Measurements from ENCODE around the gene BBS9.

BBS9 gene

GRCh38 chr7:33346055-33346454 lies 216.7 kb downstream of the BBS9 start:
- no peaks in the 10 kb centered on the region for H3K27me3 Mint-ChIP-seq (ENCODE audit: low read depth)
- no peaks in the 10 kb centered on the region for H3K36me3 Mint-ChIP-seq (ENCODE audit: low read depth)
- no peaks in the 10 kb centered on the region for H3K4me1 Mint-ChIP-seq (ENCODE audit: low read depth)
- no peak overlapping the region for H3K27ac Mint-ChIP-seq
- H3K4me3 Mint-ChIP-seq = no peak overlapping the region
- H3K9me3 Mint-ChIP-seq = no peaks in the 10 kb centered on the region
- DNase-seq (ENCODE audit: low spot score) = no peak

GRCh38 chr7:33350577-33350976 lies 221.2 kb downstream of the BBS9 start:
- no peaks in the 10 kb centered on the region for H3K27me3 Mint-ChIP-seq (ENCODE audit: low read depth)
- H3K27ac Mint-ChIP-seq = no peak overlapping the region
- no peak for DNase-seq (ENCODE audit: low spot score)
- no peaks in the 10 kb centered on the region for H3K36me3 Mint-ChIP-seq (ENCODE audit: low read depth)
- no peaks in the 10 kb centered on the region for H3K9me3 Mint-ChIP-seq
- H3K4me1 Mint-ChIP-seq (ENCODE audit: low read depth) = no peaks in the 10 kb centered on the region
- H3K4me3 Mint-ChIP-seq = no peak overlapping the region

DNA sequence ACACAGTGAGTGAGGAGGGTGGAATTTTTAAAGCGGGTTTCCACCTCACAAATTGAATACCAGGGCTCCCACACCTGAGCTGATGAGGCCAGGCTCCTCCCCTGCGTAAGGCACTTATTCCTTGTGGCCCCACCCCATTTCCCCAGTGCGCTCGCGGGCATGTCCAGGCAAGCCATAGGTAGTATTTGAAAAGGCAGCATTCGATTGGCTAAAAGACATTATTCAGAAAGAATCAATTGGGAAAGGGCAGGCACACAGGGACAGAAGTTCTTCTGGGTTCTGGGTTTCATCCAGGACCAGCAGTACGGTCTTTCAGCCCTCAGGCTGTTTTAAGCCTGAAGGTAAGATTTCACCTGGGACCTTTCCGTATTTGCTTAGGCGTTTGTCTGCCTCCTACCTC lies 222.3 kb downstream of the BBS9 start:
- Mint-ChIP-seq H3K36me3 (ENCODE audit: low read depth) (no peaks in the 10 kb centered on the region), H3K4me3 (no peak overlapping the region), H3K27me3 (ENCODE audit: low read depth) (no peaks in the 10 kb centered on the region), H3K27ac (no peak overlapping the region), H3K9me3 (no peaks in the 10 kb centered on the region), H3K4me1 (ENCODE audit: low read depth) (no peaks in the 10 kb centered on the region)
- no peak for DNase-seq (ENCODE audit: low spot score)

DNA sequence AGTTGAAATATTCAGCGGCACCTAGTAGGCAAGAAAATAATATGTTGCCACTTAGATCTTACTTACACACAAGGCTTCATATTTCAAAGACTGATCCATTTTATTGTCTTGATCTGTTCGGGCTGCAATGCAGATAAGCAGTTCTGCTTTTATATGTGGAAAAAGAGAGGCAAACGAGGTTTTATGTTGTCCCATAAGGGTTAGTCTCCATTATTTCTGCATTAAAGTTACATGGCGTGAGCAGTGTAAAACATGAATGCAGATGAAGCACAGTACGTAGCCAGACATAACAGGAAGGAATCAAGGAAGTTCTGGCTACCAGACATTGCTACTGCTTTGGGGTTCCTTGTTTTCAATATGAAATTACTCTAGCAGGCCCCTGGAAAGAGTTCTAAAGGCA lies 224.8 kb downstream of the BBS9 start:
- Mint-ChIP-seq H3K36me3 (ENCODE audit: low read depth) (no peaks in the 10 kb centered on the region), H3K27ac (no peak overlapping the region), H3K27me3 (ENCODE audit: low read depth) (no peaks in the 10 kb centered on the region), H3K4me1 (ENCODE audit: low read depth) (no peaks in the 10 kb centered on the region), H3K9me3 (no peaks in the 10 kb centered on the region), H3K4me3 (no peak overlapping the region)
- DNase-seq (ENCODE audit: low spot score) = no peak

- Mint-ChIP-seq H3K27ac (no peak overlapping the region), H3K4me1 (ENCODE audit: low read depth) (no peaks in the 10 kb centered on the region), H3K9me3 (no peaks in the 10 kb centered on the region), H3K27me3 (ENCODE audit: low read depth) (no peaks in the 10 kb centered on the region), H3K36me3 (ENCODE audit: low read depth) (no peaks in the 10 kb centered on the region), H3K4me3 (no peak overlapping the region)
- no peak for DNase-seq (ENCODE audit: low spot score)
Measured at GRCh38 chr7:33355386-33355785, 226.0 kb downstream of the BBS9 start.

DNA sequence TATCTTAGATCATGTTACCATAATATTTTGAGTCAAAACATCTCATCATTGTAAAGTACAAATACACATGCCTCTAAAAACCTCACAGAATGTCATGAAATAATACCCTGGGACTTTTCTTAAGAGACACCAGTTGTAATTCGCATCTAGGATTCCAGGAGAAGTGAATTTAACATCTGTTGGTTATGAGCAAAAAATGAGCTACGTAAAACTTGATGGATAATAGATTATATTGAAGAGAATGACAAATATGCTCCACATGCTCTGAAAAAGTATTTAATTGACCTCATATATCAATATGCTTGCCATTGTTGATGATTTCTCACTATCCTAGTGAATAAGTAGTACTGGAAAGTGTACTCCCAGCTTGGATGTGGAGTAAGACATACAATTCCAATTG lies 227.0 kb downstream of the BBS9 start:
- no peaks in the 10 kb centered on the region for H3K36me3 Mint-ChIP-seq (ENCODE audit: low read depth)
- H3K27me3 Mint-ChIP-seq (ENCODE audit: low read depth) = no peaks in the 10 kb centered on the region
- no peak for DNase-seq (ENCODE audit: low spot score)
- no peaks in the 10 kb centered on the region for H3K4me1 Mint-ChIP-seq (ENCODE audit: low read depth)
- no peak overlapping the region for H3K4me3 Mint-ChIP-seq
- no peak overlapping the region for H3K27ac Mint-ChIP-seq
- H3K9me3 Mint-ChIP-seq = no peaks in the 10 kb centered on the region

- no peaks in the 10 kb centered on the region for H3K9me3 Mint-ChIP-seq
- DNase-seq (ENCODE audit: low spot score) = no peak
- no peak overlapping the region for H3K27ac Mint-ChIP-seq
- H3K4me3 Mint-ChIP-seq = no peak overlapping the region
- H3K27me3 Mint-ChIP-seq (ENCODE audit: low read depth) = no peaks in the 10 kb centered on the region
- H3K4me1 Mint-ChIP-seq (ENCODE audit: low read depth) = no peaks in the 10 kb centered on the region
- H3K36me3 Mint-ChIP-seq (ENCODE audit: low read depth) = no peaks in the 10 kb centered on the region
Measured at GRCh38 chr7:33357846-33358245, 228.5 kb downstream of the BBS9 start.

GRCh38 chr7:33369888-33370287 lies 240.5 kb downstream of the BBS9 start:
- Mint-ChIP-seq H3K36me3 (ENCODE audit: low read depth) (no peaks in the 10 kb centered on the region), H3K27me3 (ENCODE audit: low read depth) (no peaks in the 10 kb centered on the region), H3K4me1 (ENCODE audit: low read depth) (no peaks in the 10 kb centered on the region), H3K4me3 (no peak overlapping the region), H3K27ac (no peak overlapping the region), H3K9me3 (no peaks in the 10 kb centered on the region)
- DNase-seq (ENCODE audit: low spot score) = no peak

DNA sequence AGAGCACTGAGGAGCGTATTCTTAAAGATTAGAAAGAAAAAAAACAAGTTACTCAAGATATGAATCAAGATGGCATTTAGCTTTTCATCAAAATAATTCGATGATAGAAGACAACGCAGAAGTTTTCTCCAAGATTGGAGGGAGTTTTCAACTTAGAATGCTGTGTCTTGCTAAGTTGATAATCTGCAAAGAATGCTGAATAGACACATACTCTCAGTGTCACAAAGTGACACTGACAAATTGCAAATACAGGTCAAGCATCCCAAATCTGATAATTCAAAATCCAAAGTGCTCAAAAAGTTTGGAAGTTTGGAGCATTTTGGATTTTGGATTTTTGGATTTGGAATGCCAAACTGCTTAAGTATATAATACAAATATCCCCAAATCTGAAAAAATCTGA lies 243.8 kb downstream of the BBS9 start:
- Mint-ChIP-seq H3K9me3 (no peaks in the 10 kb centered on the region), H3K36me3 (ENCODE audit: low read depth) (no peaks in the 10 kb centered on the region), H3K4me3 (no peak overlapping the region), H3K27ac (no peak overlapping the region), H3K4me1 (ENCODE audit: low read depth) (no peaks in the 10 kb centered on the region), H3K27me3 (ENCODE audit: low read depth) (no peaks in the 10 kb centered on the region)
- DNase-seq (ENCODE audit: low spot score) = no peak

- H3K27ac Mint-ChIP-seq = no peak overlapping the region
- no peaks in the 10 kb centered on the region for H3K4me1 Mint-ChIP-seq (ENCODE audit: low read depth)
- H3K27me3 Mint-ChIP-seq (ENCODE audit: low read depth) = no peaks in the 10 kb centered on the region
- H3K9me3 Mint-ChIP-seq = no peaks in the 10 kb centered on the region
- no peak overlapping the region for H3K4me3 Mint-ChIP-seq
- no peak for DNase-seq (ENCODE audit: low spot score)
- H3K36me3 Mint-ChIP-seq (ENCODE audit: low read depth) = no peaks in the 10 kb centered on the region
Measured at GRCh38 chr7:33379891-33380525, 250.6 kb downstream of the BBS9 start.

DNA sequence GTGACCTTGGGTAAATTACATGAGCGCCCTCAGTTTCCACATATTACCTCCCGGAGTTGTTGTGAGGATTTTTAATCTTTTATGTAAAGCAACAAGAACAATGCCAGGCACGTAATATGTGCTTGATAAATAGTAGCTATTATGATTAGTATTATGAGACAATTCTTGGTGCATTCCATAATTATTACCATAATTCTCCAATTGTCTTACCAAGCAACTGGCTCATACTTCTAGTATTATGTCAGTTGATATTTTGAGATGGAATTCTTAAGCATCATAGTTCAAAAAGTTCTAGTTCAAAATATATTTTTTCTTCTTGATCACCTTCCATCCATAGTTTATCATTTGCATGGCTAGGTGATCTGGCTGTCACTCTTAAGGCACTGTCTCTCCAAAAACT lies 259.0 kb downstream of the BBS9 start:
- no peak overlapping the region for H3K27ac Mint-ChIP-seq
- peaks cover under 1% of the 10 kb centered on the region for H3K4me1 Mint-ChIP-seq (ENCODE audit: low read depth)
- H3K36me3 Mint-ChIP-seq (ENCODE audit: low read depth) = no peaks in the 10 kb centered on the region
- H3K4me3 Mint-ChIP-seq = no peak overlapping the region
- no peak for DNase-seq (ENCODE audit: low spot score)
- H3K9me3 Mint-ChIP-seq = no peaks in the 10 kb centered on the region
- no peaks in the 10 kb centered on the region for H3K27me3 Mint-ChIP-seq (ENCODE audit: low read depth)

GRCh38 chr7:33392148-33392547 lies 262.8 kb downstream of the BBS9 start:
- Mint-ChIP-seq H3K4me3 (no peak overlapping the region), H3K9me3 (no peaks in the 10 kb centered on the region), H3K27ac (no peak overlapping the region), H3K36me3 (ENCODE audit: low read depth) (no peaks in the 10 kb centered on the region), H3K4me1 (ENCODE audit: low read depth) (peaks cover 7% of the 10 kb centered on the region), H3K27me3 (ENCODE audit: low read depth) (no peaks in the 10 kb centered on the region)
- no peak for DNase-seq (ENCODE audit: low spot score)

GRCh38 chr7:33393770-33394169 lies 264.4 kb downstream of the BBS9 start:
- Mint-ChIP-seq H3K36me3 (ENCODE audit: low read depth) (no peaks in the 10 kb centered on the region), H3K27me3 (ENCODE audit: low read depth) (no peaks in the 10 kb centered on the region), H3K27ac (no peak overlapping the region), H3K9me3 (no peaks in the 10 kb centered on the region), H3K4me3 (no peak overlapping the region), H3K4me1 (ENCODE audit: low read depth) (peaks cover 7% of the 10 kb centered on the region)
- DNase-seq (ENCODE audit: low spot score) = no peak

- no peaks in the 10 kb centered on the region for H3K36me3 Mint-ChIP-seq (ENCODE audit: low read depth)
- H3K27me3 Mint-ChIP-seq (ENCODE audit: low read depth) = no peaks in the 10 kb centered on the region
Measured at GRCh38 chr7:33395340-33395739, 266.0 kb downstream of the BBS9 start.

DNA sequence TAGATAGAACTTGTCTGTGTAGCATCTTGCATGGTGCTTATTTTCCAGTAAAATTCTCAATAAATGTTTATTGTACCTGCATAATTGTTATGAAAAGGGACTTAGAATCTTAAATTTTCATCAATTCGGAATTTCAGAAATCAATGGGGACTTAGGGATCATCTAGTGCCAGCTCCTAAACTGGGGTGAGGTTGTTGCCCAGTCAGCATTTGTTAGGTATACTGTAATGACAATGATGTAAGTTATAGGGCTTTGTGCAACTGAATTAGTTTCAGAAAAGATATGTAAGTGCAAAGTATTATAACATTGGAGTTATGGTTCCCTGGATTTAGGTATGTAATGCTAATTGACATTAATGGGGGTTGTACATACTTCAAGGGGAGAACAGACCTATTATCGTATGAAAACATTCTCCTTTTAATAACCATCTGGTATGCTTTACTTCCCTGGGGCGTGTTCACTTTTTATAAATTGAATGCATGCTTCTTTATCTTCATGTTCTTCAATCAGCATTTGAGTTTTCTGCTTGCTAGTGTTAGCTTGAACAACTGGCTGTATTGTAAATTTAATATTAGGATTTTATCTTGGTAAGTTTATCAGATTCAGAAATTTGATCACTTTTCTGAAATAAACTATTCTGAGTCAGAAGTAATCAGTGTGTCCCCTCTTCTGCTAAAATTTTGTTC lies 270.3 kb downstream of the BBS9 start:
- Mint-ChIP-seq H3K36me3 (ENCODE audit: low read depth) (no peaks in the 10 kb centered on the region), H3K9me3 (no peaks in the 10 kb centered on the region), H3K27ac (no peak overlapping the region), H3K27me3 (ENCODE audit: low read depth) (no peaks in the 10 kb centered on the region), H3K4me3 (no peak overlapping the region), H3K4me1 (ENCODE audit: low read depth) (no peaks in the 10 kb centered on the region)
- DNase-seq (ENCODE audit: low spot score) = no peak

More at GRCh38 chr7:33395340-33395739, 266.0 kb downstream of the BBS9 start:
- Mint-ChIP-seq H3K4me1 (ENCODE audit: low read depth) (peaks cover 7% of the 10 kb centered on the region), H3K27ac (no peak overlapping the region), H3K9me3 (no peaks in the 10 kb centered on the region), H3K4me3 (no peak overlapping the region)
- no peak for DNase-seq (ENCODE audit: low spot score)

Measured in T-helper 2 cell treated with Interferon-gamma antibody and Interleukin-4, amounts not matched to agents 5 μg/mL and 100 μg/mL, for 36 hours (primary cell).